ENCODE measurements around the gene GZMM. TPM values are rescaled to one million over a fixed set of nuclear protein-coding genes. Genes with fewer than 3 reads are reported as not detected.

Gene GZMM
- polyA plus RNA-seq, 1 of the 3 experiments (the other 2 are of a cell fraction) = not detected

DNA sequence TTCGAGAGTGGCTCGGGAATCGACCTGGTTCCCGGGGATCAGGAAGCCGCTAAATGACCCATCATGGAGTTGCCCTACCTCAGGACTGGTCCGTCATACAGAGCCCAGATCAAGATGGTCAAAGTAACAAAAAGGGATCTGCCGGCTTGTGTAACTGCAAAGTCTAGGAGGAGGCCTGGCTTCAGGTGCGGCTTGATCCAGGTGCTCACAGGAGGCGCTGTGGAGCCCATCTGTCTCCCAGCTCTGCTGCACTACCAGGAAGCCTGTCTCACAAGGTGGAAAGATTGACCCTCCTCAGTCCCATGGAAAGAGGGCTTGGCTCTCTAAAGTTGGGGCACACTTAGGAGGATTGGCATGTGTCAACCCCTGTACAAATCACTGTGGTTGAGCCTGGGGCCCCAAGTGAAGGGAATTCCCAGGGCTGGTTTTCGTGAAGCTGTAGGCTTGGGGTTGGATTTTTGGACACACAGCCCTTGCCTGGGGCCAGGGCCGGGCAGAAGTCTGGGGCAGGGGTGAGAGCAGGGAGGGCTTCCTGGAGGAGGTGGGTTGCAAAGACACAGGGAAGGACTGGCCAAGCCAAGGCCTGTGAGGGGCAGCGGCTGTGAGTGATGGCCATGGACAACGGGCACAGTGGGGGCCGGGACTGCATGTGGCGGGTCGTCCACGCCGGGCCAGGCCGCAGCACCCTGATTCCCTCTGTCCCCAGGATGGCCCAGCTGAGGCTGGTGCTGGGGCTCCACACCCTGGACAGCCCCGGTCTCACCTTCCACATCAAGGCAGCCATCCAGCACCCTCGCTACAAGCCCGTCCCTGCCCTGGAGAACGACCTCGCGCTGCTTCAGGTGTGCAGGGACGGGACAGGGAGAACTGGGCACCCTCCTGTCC lies 4.2 kb downstream of the GZMM start:
- H3K27me3 ChIP-seq (ENCODE audit: insufficient read depth) = no peaks in the 10 kb centered on the region
- no peak overlapping the region for H2AFZ ChIP-seq (ENCODE audit: low read depth)
- H3K27ac ChIP-seq (ENCODE audit: low read depth in 2 of 2, low read length in 1 of 2) = no peak overlapping the region
- H4K20me1 ChIP-seq (ENCODE audit: insufficient read depth) = no peaks in the 10 kb centered on the region
- no peak overlapping the region for H3K4me2 ChIP-seq
- H3F3A ChIP-seq (replicated peaks; ENCODE audit: insufficient read depth) = no peaks in the 10 kb centered on the region
- no peaks in the 10 kb centered on the region for H3K79me2 ChIP-seq (ENCODE audit: insufficient read depth)
- no peak overlapping the region for H3K9ac ChIP-seq
- H3K9me3 ChIP-seq = no peaks in the 10 kb centered on the region
- ChIA-PET POLR2A (no interaction called here), CTCF (interaction anchor here (1.1 to 6.1 kb wide), 4 partner anchors 9 to 80 kb away, joined by 3 to 23 read pairs (median 14); partner anchors contain the start of gene CDC34)
- no peak for DNase-seq
- no peaks in the 10 kb centered on the region for H3K36me3 ChIP-seq (replicated peaks in 1 of 2; ENCODE audit: control insufficient read depth in 1 of 2, insufficient read depth in 2 of 2, low read length in 1 of 2)
- H3K4me3 ChIP-seq (ENCODE audit: low read depth in 2 of 2, low read length in 1 of 2) = no peak overlapping the region
- H3K9me2 ChIP-seq = no peaks in the 10 kb centered on the region
- TF ChIP-seq SIN3A (IDR thresholded peaks at IDR 0.05; ENCODE audit: borderline replicate concordance, low read depth, low read length) = no peak
- TF ChIP-seq MXI1 (IDR thresholded peaks at IDR 0.05; ENCODE audit: low read depth, low read length) = no peak
- no peak for TF ChIP-seq FOXM1 (IDR thresholded peaks at IDR 0.05; ENCODE audit: low read depth)
- TF ChIP-seq JUND (IDR thresholded peaks at IDR 0.05) = no peak
- TF ChIP-seq, protein P1, sequence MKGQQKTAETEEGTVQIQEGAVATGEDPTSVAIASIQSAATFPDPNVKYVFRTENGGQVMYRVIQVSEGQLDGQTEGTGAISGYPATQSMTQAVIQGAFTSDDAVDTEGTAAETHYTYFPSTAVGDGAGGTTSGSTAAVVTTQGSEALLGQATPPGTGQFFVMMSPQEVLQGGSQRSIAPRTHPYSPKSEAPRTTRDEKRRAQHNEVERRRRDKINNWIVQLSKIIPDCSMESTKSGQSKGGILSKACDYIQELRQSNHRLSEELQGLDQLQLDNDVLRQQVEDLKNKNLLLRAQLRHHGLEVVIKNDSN (IDR thresholded peaks at IDR 0.05; ENCODE audit: borderline replicate concordance, low read depth) = no peak
- TF ChIP-seq, protein P2, sequence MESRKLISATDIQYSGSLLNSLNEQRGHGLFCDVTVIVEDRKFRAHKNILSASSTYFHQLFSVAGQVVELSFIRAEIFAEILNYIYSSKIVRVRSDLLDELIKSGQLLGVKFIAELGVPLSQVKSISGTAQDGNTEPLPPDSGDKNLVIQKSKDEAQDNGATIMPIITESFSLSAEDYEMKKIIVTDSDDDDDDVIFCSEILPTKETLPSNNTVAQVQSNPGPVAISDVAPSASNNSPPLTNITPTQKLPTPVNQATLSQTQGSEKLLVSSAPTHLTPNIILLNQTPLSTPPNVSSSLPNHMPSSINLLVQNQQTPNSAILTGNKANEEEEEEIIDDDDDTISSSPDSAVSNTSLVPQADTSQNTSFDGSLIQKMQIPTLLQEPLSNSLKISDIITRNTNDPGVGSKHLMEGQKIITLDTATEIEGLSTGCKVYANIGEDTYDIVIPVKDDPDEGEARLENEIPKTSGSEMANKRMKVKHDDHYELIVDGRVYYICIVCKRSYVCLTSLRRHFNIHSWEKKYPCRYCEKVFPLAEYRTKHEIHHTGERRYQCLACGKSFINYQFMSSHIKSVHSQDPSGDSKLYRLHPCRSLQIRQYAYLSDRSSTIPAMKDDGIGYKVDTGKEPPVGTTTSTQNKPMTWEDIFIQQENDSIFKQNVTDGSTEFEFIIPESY (IDR thresholded peaks at IDR 0.05; ENCODE audit: borderline replicate concordance, low read depth) = no peak
- no peak for TF ChIP-seq SMC3 (IDR thresholded peaks at IDR 0.05; ENCODE audit: low read depth, low read length)
- no peak for TF ChIP-seq EP300 (IDR thresholded peaks at IDR 0.05; ENCODE audit: borderline replicate concordance in 1 of 2, low read depth in 1 of 2, low read length in 1 of 2)
- TF ChIP-seq TCF12 (IDR thresholded peaks at IDR 0.05) = no peak
- TF ChIP-seq RCOR1 (IDR thresholded peaks at IDR 0.05; ENCODE audit: low read length) = no peak
- no peak for TF ChIP-seq FOSL2 (IDR thresholded peaks at IDR 0.05; ENCODE audit: borderline replicate concordance, low read depth)
- TF ChIP-seq GATA2 (CRISPR knock-in tag; IDR thresholded peaks at IDR 0.05) = no peak
- no peak for TF ChIP-seq TEAD4 (IDR thresholded peaks at IDR 0.05; ENCODE audit: borderline replicate concordance, insufficient read depth)
- TF ChIP-seq, protein P3, sequence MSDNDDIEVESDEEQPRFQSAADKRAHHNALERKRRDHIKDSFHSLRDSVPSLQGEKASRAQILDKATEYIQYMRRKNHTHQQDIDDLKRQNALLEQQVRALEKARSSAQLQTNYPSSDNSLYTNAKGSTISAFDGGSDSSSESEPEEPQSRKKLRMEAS (IDR thresholded peaks at IDR 0.05; ENCODE audit: low read depth) = no peak
- TF ChIP-seq TAF1 (IDR thresholded peaks at IDR 0.05; ENCODE audit: borderline replicate concordance, low read depth, low read length) = no peak
- TF ChIP-seq, protein P4, sequence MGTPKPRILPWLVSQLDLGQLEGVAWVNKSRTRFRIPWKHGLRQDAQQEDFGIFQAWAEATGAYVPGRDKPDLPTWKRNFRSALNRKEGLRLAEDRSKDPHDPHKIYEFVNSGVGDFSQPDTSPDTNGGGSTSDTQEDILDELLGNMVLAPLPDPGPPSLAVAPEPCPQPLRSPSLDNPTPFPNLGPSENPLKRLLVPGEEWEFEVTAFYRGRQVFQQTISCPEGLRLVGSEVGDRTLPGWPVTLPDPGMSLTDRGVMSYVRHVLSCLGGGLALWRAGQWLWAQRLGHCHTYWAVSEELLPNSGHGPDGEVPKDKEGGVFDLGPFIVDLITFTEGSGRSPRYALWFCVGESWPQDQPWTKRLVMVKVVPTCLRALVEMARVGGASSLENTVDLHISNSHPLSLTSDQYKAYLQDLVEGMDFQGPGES (IDR thresholded peaks at IDR 0.05; ENCODE audit: low read depth, low read length) = no peak
- no peak for TF ChIP-seq FOXJ3 (CRISPR knock-in tag; IDR thresholded peaks at IDR 0.05)
- peaks cover 0 to 4% of the 10 kb centered on the region in 2 experiments; a peak in 1 of 4 replicates for H3K4me1 ChIP-seq (ENCODE audit: control insufficient read depth in 1 of 2, insufficient read depth in 2 of 2, low read depth in 1 of 2, low read length in 1 of 2)
- WGBS (ENCODE audit: low lambda C conversion rate) = 77% methylated on average over 16 of the region's 26 CpGs
